ENCODE results near the gene VSTM2B.
"Not testable (repeated sequence)": the region's sequence is repeated elsewhere in the genome, so short reads cannot be mapped to it uniquely, and the experiment has no call there.

VSTM2B gene

DNA sequence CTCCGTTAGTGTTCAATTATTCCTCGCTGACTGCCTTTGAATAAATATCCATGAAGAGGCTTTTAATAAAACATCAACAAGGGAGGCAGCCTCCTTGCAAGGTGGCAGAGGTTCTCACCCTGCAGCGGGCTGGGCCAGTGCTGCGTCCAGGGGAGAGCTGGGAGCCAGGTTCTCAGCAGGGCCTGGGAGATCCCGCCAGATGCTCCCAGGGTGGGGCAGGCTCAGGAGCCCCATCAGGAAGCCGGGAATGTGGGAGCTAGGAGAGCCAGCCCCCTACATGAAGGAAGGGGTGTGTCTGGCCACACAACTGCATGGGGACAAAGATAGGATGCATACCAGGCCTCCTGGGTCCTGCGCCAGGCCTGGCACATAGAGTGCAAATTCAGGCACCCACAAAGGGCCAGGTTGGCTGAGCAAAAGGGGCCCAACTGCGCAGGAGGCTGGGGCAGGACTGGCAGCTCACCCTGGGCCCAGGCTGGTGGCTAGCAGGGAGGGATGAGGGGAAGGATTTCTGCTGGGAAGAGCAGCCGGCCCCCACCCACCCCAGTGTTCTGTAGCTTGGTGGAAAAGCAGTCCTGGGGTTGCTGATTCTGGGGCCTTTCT, 22.8 kb downstream of the VSTM2B start:
- no peak for DNase-seq

DNA sequence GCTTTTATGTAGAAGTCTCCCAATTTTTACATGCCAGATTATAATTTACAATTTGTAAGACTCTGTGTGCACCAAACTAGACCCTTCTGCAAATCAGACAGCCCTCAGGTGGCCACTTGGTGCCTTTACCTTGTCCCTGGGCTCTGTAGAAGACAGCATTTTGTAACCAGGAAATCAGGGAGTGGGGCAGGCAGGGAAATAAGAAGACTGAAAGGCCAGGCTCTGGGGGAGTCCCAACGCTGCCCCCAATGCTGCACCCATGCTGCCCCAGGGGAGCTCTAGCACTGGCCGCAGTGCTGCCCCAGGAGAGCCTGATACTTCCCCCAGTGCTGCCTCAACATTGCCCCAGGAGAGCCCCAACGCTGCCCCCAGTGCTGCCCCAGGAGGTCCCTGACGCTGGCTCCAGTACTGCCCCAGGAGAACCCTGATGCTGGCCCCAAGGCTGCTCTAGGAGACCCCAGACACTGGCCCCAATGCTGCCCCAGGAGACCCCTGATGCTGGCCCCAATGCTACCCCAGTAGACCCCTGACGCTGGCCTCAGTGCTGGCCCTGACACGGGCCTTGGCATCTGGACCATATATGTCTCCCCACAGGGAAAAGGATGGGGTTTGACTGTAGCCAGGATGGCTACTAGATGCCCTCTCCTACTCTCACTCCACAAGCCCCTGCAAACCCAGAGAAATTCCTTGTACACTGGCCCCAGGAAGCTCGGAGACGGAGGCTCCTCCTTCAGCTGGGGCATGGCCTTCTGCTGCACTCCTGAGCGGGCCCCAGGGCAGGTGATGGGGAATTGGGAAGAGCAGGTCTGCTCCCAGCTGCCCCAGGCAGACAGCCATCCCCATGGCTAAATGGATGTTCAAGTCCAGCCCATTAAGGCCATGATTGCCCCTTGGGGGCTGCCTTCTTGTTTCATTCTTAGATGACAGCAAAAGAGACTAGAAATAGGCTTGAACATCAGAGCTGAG, 23.6 kb downstream of the VSTM2B start:
- no peak for DNase-seq

DNA sequence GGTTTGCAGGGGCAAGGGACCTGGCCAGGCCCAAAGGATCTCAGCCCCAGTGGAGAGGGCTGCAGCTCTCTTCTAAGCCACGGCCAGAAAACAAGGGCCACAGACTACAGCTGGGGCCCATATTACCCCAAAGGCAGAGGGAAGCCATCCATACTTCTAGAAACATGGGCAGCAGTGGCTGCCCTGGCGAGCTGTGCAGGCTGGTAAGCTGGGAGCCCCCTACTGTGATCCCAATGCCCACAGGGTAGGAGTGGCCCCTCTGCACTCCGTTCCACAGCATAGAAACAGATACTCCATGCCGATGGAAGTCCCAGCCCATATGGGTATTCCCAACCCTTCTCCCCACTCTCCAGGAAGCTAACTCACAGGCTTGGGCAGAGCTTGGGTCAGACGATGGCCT, 25.1 kb downstream of the VSTM2B start:
- DNase-seq: no peak

DNA sequence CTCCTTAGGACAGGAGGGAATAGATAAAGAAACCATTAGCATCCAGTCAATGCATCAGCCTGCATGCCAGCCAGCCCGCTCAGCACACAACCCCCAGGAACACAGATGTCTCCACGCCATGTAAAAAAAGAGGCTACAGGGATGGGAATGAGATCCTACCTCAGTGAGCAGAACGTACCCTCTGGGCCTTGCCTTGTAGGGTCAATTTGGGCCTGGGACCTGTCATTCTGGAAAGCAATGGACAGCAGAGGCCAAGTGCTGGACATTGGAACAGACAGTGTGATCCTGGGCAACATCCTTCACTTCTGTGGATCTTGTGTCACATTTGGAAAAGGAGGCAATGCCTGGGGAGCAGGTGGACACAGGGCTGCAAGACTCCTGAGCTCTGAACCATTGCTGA, 26.0 kb downstream of the VSTM2B start:
- DNase-seq: no peak

DNA sequence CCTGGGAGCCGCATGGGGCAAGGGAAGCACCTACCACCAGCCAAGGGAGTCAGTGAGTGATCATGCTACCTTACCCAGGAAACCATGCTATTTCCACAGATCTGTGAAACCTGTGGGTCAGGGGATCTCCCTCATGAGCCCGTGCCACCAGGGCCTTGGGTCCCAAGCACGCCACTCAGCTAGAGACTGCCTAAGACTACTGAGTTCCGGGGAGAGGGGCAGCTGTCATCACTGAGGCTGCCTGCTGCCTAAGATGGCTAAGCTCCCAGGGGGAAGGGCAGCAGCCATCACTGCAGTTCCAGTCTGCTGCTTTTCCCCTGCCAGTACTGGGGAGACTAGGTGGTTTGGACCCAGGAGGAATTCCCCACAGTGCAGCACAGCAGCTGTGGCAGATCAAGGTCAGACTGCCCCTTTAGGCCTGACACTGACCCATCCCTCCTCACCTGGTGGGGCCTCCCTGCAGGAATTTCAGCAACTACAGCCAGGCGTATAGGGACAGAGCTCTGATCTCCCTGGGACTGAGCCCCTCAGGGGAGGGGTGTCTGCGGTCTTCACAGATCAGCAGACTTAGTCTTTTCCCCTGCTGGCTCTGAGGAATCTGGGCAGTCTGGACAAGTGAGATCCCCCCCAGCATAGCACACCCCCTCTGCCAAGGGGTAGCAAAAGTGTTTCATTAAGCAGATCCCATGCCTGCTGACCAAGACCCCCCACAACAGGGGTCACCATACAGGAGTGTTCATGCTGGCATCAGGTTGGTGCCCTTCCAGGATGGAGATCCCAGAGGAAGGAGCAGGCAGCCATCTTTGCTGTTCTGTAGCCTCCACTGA, 26.9 kb downstream of the VSTM2B start:
- no peak for DNase-seq

DNA sequence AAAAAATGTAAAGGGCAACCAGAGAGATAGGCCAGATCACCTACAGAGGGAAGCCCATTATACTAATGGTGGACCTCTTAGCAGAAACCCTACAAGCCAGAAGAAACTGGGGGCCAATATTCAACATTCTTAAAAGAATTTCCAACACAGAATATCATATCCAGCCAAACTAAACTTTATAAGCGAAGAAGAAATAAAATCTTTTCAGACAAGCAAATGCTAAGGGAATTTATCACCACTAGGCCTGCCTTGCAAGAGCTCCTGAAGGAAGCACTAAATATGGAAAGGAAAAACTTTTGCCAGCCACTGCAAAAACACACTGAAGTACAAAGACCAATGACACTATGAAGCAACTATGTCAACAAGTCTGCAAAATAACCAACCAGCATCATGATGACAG, 28.4 kb downstream of the VSTM2B start:
- no peak for DNase-seq

DNA sequence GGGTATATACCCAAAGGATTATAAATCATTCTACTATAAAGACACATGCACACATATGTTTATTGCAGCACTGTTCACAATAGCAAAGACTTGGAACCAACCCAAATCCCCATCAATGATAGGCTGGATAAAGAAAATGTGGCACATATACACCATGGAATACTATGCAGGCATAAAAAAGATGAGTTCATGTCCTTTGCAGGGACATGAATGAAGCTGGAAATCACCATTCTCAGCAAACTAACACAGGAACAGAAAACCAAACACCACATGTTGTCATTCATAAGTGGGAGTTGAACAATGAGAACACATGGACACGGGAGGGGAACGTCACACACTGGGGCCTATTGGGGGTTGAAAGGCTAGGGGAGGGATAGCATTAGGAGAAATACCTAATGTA, 33.3 kb downstream of the VSTM2B start:
- not testable (repeated sequence) for DNase-seq

DNA sequence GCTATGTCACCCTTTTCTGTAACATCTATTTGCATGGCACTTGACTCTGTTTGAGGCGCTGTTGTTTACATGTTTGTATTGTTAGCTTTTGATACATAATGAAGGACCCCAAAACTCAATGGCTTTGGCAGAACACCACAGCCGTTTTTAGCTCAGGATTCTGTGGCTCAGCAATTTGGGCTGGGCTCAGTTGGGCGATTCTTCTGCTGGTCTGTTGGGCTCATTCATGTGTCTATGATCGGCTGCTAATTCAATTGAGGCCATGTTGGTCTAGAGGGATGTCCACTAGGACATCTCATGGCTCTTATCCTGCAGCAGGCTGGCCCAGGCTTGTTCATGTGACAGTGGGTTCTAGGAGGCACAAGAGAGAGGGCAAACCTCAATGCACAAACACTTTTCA, 33.9 kb downstream of the VSTM2B start:
- DNase-seq: no peak

DNA sequence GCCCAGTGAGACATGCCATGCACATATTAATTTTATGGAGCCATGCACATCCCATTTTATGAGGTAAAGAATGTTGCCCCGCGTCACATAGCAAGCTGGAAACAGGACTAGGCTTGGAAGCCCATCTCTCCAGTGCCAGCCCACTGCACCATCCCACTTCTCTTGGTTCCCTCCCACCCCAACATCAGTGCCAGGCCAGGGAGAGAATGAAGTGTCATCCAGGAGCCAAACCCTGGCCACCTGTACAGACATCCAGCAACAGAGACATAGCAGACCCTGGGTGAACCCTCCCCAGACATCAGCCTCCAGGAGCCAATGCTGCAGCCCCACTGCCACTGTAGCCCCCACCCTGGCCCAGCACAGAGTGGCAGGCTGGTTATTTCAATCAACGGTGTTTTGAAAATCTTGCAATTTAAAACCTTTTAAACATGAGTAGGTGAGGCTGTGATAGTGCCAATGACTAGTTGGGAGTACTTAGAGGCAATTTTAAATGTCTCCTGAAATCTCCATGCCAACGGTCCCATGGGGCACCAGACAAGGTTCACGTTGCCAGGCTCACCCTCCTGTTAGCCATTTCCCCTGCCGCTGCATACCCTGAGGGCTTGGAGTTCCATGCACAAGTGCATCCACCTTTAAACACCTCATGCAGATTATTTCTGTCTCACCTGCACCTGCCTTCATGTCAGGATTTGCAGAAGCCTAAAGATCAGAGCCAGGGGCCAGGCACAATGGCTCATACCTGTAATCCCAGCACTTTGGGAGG, 34.7 kb downstream of the VSTM2B start:
- DNase-seq: no peak

DNA sequence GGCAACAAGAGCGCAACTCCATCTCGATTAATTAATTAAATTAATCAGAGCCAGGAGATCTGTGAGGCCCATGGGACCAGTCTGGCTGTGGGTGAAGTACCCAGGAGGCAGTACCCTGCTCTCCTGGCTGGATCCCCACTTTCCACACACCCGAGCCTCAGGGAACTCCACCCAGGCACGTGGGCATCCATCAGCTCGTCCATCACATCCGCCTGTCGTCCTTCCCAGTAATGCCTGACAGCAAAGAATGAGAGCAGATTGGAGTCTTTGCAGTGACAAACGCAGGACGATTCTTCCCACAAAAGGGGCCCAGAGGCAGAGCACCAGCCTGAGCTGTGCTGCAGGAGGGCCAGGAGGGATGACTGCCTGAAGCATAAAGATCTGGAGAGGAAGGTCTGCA, 35.8 kb downstream of the VSTM2B start:
- DNase-seq: no peak

DNA sequence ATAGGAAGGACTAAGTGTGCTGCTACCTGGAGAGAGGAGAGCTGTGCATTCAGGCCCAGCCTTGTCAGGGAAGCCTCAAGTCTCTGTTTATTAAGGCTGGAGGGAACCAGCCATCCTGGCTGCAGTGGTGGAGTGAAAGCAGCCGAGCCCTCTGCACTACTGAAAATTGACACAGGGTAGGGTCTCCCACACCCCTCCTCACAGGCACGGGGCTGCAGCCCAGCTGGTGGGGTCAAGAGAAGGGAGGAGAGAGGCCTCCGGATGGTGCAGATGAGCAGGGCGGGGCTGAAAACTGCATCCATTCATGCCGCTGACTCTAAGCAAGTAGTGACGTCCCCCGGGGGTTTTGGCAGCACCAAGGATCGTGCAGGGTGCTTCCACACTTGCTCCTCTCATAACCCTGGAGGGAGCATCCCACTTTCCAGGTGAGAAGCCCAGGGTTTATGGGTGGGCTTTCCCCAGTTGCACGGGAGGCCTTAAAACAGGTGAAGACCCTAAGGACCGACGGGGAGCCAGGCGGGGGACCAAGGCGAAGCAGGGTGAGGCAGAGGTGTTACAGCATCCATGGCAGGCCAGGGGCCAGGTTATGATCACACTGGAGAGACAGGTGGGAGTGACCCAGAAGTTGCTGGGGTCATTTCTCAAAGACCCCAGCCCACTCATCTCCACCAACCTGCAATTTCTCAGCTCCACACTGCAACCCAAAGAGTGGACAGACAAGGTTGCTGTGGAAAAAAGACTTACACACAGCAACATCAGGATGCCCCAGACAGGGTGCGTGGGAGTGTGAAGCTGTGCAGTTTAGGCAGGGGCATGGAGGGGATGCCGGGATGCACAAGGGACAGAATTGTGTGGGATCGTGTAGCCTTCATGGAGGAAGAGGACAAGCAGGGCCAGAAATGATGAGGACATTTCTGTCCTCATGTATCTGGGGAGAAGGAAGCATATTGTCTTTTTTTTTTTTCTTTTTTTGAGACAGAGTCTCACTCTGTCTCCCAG, 36.8 kb downstream of the VSTM2B start:
- DNase-seq: no peak

DNA sequence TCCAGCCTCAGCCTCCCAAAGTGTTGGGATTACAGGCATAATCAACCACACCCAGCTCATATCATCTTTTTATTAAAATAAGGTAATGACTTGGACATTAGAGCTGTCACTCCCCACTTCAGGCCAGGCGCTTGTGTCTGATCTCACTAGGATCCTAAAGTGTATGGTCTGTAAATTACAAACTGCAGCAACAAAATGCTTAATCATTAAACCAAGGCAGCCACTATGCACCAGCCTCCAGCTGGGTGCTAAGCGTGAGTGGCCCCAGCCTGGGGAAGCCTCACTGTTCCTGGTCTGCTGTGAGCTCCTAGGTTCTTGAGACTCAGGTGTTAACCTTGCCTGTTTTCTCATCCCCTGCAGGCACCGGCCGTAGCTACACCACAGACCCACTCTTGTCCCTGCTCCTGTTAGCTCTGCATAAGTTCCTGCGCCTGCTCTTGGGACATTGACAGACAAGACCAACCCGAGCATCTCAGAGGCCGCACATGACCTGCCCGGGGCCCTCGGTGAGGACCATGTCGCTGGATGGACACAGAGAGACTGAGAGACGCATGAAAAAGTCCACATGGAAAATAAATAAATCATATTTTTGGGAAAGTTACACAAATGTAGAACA, 37.8 kb downstream of the VSTM2B start:
- no peak for DNase-seq

DNA sequence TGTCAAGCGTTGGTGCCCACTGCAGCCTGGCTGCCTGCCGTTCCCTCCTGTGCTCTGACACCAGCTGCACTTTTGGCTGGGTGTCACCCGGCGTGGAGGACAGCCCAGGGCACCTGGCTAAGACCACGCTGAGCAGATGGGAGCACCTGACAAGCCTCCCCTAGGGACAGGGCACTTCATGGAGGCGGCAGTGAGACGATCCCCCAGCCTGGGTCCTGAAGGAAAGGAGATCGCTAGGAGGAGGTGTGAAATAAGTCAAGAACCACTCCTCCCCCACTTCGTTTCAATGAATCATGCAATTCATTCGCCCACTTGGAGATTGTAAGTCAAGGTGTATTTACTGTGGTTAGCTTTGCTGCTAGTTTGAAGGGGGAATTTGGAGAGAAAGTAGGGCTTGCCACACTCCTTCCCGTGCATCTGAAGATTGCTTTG, 38.8 kb downstream of the VSTM2B start:
- no peak for DNase-seq

DNA sequence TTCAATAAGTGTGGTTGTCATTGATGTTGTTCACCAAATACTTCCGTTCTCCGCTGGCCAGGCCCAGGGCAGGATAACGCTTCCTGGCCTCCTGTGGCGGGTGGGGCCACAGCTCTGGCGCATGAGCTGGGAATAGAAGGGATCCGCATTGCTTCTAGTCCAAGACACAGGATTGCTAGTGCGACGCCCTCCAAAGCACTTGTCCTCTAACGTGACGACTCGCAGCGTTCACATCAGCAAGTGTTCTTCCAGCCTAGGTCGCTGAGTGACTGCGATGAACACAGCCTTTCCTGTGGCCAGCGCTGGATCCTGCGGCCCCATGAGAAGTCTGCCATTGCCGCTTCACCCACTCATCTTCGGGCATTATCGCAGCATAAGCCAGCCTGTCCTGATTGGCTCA, 39.4 kb downstream of the VSTM2B start:
- no peak for DNase-seq

DNA sequence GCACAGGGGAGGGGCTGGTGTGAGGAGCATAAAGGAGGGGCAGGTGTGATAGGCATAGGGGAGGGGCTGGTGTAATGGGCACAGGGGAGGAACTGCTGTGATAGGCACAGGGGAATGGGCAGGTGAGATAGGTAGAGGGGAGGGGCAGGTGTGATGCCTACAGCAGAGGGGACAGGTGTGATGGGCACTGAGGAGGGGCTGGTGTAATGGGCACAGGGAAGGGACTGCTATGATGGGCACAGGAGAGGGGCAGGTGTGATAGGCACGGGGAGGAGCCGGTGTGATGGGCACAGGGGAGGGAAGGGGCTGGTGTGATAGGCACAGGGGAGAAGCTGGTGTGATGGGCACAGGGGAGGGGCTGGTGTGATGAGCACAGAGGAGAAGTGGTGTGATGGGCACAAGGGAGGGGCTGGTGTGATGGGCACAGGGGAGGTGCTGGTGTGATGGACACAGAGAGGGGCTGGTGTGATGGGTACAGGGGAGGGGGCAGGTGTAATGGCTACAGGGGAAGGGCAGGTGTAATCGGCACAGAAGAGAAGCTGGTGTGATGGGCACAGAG, 40.8 kb downstream of the VSTM2B start:
- no peak for DNase-seq

DNA sequence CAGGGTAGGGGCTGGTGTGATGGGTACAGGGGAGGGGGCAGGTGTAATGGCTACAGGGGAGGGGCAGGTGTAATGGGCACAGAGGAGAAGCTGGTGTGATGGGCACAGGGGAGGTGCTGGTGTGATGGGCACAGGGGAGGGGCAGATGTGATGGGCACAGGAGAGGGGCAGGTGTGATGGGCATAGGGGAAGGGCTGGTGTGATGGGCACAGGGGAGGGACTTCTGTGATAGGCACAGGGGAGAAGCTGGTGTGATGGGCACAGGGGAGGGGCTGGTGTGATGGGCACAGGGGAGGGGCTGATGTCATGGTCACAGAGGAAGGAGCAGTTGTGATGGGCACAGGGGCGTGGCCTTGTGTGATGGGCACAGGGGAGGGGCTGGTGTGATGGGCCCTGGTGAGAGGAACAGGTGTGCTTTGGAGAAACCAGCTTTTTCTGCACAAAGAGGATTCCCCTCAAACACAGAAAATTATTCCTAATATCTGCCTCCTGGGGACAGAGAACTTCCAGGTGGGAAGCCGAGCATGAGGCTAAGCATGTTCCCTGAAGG, 41.6 kb downstream of the VSTM2B start:
- DNase-seq: no peak

DNA sequence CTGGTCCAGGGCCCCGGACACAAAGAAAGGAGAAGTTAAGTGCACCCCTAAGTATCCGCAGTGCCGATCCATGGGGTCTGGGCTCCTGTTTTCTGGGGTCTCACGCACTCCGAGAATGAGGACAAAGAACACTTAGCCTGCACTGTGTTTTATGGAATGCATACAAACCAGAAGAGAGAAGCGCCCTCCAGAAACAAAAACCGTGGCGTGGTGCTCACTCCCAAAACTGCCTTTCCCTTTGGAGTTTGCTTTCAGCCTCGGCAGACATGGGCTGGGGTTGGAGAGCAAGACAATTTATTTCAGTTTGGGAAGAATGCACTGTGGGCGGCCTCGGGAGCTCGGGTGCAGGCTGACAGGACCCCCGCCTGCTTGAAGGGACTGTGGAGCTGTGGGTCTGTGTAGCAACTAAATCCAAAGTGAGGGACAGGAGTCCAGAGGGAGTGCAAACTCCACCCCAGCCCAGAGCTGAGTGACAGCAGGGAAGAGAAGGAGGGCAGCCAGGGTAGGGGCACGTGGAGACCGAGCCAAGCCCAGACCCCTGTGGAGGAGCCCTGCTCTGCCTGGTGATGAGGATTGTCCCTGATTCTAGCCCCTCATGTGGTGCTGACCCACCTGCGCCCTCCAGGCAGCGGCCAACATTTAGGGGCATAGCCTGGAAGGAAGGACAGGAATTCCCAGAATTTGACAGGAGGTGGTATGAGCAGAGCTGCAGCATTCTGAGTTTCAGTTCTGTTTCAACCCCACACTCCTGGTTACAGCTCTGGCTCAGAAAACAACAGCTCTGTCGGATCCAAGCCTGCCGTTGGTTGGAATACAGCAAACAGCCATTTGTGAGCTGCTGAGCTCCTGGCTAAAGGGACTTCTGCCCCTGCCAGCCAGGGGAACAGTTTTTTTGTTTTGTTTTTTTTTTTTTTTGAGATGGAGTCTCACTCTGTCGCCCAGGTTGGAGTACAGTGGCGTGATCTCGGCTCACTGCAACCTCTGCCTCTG, 42.5 kb downstream of the VSTM2B start:
- DNase-seq: no peak

DNA sequence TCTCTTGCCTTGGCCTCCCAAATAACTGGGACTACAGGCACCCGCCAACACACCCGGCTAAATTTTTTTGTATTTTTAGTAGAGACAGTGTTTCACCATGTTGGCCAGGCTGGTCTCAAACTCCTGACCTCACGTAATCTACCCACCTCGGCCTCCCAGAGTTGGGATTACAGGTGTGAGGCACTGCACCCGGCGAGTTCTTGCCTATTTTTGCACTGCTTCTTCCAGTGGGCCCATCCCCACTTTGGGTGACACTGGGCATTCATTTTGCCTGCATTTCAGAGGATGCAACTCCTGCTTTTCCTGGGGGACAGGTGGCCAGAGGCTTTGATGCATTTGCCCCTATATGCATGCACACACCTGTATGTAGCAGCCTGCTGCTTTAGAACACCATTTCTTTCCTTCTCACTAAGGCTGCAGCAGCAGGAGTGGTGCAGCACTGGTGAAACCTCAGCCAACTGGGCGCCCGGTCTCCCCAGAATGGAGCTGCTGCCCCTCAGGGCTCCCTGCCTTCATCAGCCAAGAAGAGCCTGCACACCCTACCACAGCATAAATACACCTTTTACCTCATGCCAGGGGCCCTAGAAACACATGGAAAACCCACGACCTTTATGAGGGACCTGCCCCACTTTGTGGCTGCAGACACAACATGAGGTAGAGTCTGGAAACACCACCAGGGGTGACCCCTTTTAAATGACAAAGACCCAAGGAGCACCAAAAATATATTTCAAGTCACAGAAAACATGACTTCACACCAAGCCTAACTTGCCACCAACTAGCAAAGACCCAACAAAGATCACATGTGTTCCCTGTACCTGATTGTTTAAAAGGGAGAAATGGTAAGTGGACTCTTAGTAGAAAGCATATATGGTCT, 43.5 kb downstream of the VSTM2B start:
- DNase-seq: no peak

Data from NCI-H510A treated with DMSO at 0.1 percent for 48 hours (cell line).